OCI-M1 (cell line): ENCODE data around the gene FOXRED1.
A peak's percentile ranks its signal among the peaks of the same experiment; 100 is the strongest.

Source experiments
- DNase-seq: peaks from one replicate; lab custom pipeline; 2025; lab: John Stamatoyannopoulos, UW

FOXRED1 gene

DNA sequence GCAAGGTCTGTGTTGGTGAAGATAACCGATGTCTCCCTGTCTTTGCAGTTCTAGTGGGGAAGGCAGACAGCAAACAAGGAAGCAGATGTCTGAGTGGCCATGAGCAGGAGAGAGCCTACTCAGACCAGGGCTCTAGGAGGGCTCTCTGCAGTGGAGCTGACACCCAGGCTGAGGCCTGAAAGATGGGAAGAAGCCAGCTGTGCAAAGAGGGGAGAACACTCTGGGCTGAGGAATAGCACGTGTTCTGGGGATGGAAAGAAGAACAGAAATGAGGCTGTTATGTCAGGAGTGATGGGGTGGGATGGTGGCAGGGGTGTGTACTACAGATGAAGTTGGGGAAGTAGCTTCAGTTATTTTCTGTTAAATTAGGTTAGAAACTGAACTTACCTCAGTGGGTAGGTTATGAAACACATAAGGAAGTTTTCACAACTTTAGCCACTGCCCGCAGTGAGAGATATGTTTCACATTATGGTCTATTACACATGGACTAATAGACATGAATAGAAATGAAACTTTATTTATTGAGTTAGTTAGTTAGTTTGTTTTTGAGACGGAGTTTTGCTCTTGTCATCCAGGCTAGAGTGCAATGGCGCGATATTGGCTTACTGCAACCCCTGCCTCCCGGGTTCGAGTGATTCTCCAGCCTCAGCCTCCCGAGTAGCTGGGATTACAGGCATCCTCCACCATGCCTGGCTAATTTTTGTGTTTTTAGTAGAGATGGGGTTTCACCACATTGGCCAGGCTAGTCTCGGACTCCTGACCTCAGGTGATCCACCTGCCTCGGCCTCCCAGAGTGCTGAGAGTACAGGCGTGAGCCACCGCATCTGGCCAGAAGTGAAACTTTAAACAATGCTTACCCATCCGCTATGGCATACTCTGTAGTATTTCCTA lies 42.7 kb downstream of the FOXRED1 start:
- peak; percentile 28 for DNase-seq

DNA sequence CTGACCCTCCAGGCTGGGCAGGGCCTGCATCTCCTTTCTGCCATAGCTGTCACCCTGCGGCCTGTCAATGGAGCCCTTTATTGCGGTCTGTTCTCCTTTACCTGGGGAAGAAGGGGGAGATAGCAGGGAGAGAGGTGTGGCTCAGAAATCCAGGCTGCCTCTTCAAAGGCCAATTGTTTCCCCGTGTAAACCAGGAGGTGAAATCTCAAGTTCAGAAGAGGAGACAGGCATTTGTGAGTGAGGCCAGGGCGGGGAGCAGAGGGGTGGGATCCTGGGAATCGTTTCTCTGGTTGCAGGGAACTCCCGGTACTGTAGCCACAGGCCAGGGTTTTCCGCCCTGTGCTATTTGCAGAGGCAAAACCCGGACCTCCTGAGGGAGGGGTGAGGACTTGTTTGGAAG lies 44.0 kb downstream of the FOXRED1 start:
- no peak for DNase-seq

DNA sequence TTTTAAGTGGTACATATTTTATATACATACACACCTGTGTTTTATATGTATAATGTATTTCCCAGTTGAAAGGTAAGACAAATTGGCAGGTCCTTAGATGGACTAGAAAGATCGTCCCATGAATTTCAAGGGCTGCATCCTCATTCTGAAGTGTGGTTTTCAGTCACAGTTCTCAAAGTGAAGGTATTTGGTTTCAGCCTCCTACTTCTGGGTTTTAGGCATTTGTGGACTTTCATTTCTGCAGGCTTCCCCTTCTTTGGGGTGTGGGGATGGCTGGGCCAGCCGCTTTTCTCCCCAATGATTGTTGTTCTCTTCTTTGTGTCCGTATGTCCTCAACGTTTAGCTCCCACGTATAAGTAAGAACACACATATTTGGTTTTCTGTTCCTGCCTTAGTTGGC lies 44.9 kb downstream of the FOXRED1 start:
- DNase-seq = no peak

DNA sequence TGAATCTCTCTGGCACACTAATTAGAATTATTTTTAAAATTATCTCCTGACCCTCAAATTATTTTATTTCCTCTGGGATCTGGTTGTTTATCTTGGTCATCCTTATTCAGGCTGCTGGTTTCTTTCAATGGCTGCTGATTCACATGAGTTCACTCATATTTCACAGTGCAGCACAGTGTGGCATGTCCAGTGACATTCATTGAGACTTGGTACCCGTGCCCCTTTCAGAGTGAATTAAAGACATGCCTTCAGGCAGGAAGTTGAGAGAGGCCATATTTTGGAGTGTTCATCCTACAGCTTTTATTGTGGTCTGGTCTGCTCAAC lies 48.4 kb downstream of the FOXRED1 start:
- no peak for DNase-seq

DNA sequence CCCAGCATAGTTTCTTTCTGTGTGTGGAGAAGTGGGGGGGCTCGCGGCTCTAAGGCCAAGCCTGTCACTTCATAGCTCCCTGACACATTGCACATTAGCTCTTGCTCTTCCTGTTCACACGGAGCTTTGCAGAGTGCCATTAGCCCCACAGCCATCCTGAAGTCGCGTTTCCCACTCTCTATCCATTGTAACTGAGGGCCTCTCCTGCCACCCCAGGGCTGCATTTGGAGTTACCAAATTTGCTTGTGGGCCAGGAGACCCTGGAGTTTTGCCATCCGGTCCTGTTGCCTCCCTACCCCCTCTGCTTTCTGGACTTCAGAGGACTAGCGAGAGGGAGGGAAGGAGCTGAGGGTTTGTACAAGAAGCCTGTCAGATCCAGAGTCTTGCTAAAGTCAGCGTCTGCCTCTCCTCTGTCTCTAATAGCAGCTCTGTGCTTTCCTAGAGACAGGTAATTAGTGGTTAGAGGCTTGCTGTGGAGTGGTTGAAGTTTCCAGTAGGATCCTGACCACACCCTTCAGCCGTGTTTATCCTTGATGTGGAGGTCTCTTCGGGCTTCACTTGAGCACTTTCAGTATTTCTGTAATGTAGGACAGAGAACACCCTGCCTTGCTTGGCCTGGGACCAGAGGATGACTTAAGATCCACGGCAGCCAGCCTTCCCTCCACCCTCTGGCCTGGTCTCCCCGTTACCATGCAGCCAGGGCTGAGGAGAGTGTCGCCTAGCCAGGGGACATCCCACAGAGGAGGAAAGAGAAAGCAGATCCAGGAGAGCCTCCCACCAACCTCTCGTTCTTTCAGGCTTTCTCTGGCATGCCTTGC lies 49.0 kb downstream of the FOXRED1 start:
- DNase-seq = peak; percentile 73

DNA sequence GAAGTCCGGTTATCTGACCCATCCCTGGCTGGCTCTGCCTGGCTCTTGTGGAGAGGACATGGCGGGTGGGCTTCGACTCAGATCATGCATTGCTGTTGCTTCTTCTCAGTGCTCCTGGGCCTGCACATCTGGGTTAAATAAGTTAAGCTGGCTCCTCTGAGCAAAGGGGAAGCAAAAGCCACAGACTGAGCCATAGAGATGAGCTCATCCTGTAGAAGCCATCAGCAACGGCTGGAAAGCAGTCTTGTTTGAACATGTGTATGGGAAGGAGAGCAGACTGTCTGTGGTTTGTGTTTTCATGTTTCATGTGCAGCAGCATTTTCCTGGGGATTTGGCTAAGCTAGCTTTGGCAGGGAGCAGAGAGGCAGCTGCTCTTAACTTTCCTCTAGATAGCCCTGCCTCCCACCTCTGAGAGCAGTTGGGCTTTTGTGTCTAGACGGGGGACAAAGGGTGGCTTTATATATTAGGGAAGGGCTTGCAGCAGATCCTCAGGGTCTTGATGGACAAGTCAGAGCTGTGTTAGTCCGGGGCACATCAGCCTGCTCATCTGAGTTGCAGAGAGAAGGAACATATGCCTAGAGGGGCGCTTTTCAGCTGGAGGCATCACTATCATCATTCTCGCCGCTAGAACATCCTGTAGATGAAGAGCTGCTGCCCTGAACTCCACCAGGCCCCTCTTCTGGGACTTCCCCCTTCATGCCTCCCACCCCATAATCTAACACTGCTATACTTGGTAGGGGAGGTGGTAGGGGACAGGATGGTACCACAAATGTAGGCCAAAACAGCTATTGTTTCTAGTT lies 49.8 kb downstream of the FOXRED1 start:
- peak; percentile 94 for DNase-seq

DNA sequence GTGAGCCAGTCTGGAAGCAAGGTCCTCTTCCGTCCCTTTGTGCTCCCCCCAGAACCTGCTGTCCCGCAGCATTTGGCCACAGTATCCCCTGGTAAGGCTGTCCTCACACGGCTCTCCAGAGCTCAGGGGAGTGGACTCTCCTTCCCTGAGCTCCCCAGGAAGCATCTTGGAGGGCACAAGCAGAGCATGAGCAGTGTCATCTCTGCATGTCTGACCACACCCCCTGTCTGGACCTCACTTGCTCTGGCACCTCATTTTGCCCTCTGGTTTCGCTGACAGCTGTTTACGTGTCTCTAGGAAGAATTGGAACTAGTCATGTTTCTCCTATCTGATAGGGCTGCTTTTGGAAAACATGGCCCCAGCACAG lies 50.4 kb downstream of the FOXRED1 start:
- DNase-seq = no peak

DNA sequence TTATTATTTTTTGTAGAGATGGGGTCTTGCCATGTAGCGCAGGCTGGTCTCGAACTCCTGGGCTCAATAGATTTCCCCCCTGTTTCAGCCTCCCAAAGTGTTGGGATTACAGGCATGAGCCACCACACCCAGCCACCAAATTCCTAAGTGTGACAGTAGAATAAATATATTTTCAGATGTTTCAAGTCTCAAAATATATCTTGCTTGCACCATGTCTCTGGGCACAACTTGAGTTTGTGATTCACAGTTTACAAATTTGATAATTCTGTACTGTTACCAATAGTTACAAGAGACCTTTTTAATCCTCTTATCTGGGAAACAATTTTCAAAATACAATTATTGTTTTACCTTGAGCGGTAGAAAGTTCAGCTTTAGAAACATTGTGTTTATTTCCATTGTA lies 54.0 kb downstream of the FOXRED1 start:
- DNase-seq = no peak

DNA sequence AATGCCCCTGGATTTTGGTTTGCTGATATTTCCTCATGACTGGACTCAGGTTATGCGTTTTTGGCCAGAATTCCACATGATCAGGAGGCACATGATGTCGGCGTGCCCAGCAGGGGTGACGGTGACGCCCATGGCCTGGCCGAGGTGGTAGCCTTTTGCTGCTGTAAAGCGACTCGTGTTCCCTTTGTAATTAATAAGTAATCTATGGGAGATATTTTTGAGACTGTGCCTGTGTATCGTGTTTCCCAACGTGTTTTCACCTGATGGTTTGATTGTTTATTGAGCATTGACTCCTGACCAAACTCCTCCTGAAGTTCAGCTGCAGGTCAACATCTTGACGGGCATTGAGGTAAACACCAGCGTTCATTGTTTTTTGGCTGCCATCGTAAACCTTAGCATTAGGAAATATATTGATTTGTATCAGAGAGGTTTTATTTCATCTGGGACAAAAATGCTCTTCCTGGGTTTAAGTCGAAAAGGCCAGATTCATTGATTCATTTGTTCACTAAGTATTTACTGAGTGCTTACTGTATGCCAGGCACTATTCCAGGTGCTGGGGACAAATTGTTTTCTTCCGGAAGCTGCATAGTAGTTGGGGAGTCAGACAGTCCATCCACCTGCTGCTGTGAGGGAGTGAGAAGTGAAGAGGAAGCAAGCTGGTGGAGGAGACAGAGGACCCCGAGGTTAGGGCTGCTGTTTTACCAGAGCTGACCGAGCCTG lies 58.5 kb downstream of the FOXRED1 start:
- no peak for DNase-seq
